ENCODE measurements around the gene MRPS22.

- TF ChIP-seq POLR2AphosphoS5 (IDR thresholded peaks at IDR 0.05; ENCODE audit: borderline replicate concordance, low read depth, low read length) (no peak), EZH2 (IDR thresholded peaks at IDR 0.05) (no peak), FOXP2 (optimal IDR thresholded peaks at IDR 0.05; ENCODE audit: control extremely low read depth, extremely low read length, insufficient read depth) (no peak)
Measured at GRCh38 chr3:139318826-139319225, 25.0 kb upstream of the MRPS22 start.
